MM.1S (cell line): Measurements from ENCODE around the gene GPR142.

Experiments used
- DNase-seq: peaks from one replicate; pipeline ENCODE4 v3.0.0-alpha.2; 2015
- H2AFZ ChIP-seq: fragments of 300-600 bp; sonication (generic); 2 replicates; pipeline ENCODE4 v1.6.0; 2016; ENCODE audit warnings: antibody characterized with exemption, low read length
- H3F3A ChIP-seq: fragments of 300-600 bp; sonication (generic); 2 replicates; pipeline ENCODE4 v1.6.1; 2016; ENCODE audit warnings: mild to moderate bottlenecking, antibody characterized with exemption, low read length, moderate library complexity, mixed read lengths; ENCODE audit not compliant: insufficient read depth
- H3K27ac ChIP-seq: fragments of 300-600 bp; sonication (generic); 2 replicates; pipeline ENCODE4 v1.5.1; 2016; ENCODE audit warnings: mild to moderate bottlenecking, low read length
- H3K27me3 ChIP-seq: fragments of 300-600 bp; sonication (generic); replicated peaks from 2 replicates; pipeline ENCODE4 v1.6.0; 2016; ENCODE audit warnings: low read length; ENCODE audit not compliant: insufficient read depth
- H3K36me3 ChIP-seq: fragments of 300-600 bp; sonication (generic); replicated peaks from 2 replicates; pipeline ENCODE4 v1.6.1; 2016; ENCODE audit warnings: mild to moderate bottlenecking, low read length, mixed read lengths; ENCODE audit not compliant: insufficient read depth
- H3K4me1 ChIP-seq: fragments of 300-600 bp; sonication (generic); 2 replicates; pipeline ENCODE4 v1.6.1; 2016; ENCODE audit warnings: low read length, mixed read lengths
- H3K4me2 ChIP-seq: fragments of 300-600 bp; sonication (generic); 2 replicates; pipeline ENCODE4 v1.6.0; 2016; ENCODE audit warnings: low read depth, low read length
- H3K4me3 ChIP-seq: fragments of 300-600 bp; sonication (generic); 2 replicates; pipeline ENCODE4 v1.5.1; 2016; ENCODE audit warnings: low read length, mixed read lengths
- H3K79me2 ChIP-seq: fragments of 300-600 bp; sonication (generic); 2 replicates; pipeline ENCODE4 v1.6.1; 2016; ENCODE audit warnings: mixed run types, low read length, mixed read lengths
- H3K9ac ChIP-seq: fragments of 300-600 bp; sonication (generic); 2 replicates; pipeline ENCODE4 v1.6.1; 2016; ENCODE audit warnings: low read length, mixed read lengths
- H3K9me2 ChIP-seq: fragments of 300-600 bp; sonication (generic); replicated peaks from 2 replicates; pipeline ENCODE4 v1.6.1; 2016; ENCODE audit warnings: mild to moderate bottlenecking, low read length, mixed read lengths; ENCODE audit not compliant: insufficient read depth
- H3K9me3 ChIP-seq: fragments of 300-600 bp; sonication (generic); replicated peaks from 2 replicates; pipeline ENCODE4 v1.6.1; 2016; ENCODE audit warnings: mild to moderate bottlenecking, low read length, mixed read lengths; ENCODE audit not compliant: insufficient read depth
- H4K20me1 ChIP-seq: fragments of 300-600 bp; sonication (generic); 2 replicates; pipeline ENCODE4 v1.6.1; 2016; ENCODE audit warnings: mild to moderate bottlenecking, low read length, moderate library complexity, mixed read lengths; ENCODE audit not compliant: insufficient read depth
- CTCF ChIP-seq: fragments of 300-600 bp; sonication (generic); IDR thresholded peaks from 2 replicates; pipeline ENCODE4 v1.5.1; 2016; ENCODE audit warnings: antibody characterized with exemption, low read length, mixed read lengths
- EZH2 ChIP-seq: fragments of 300-600 bp; sonication (generic); optimal IDR thresholded peaks from 2 replicates; pipeline ENCODE3; 2017; ENCODE audit warnings: low read depth, mild to moderate bottlenecking, antibody characterized with exemption, low read length, mixed read lengths
- EZH2phosphoT487 ChIP-seq: fragments of 300-600 bp; sonication (generic); IDR thresholded peaks from 2 replicates; pipeline ENCODE4 v1.6.1; 2018; ENCODE audit warnings: antibody characterized with exemption, low read length

The GPR142 gene

GRCh38 chr17:74390680-74391653 lies 23.7 kb downstream of the GPR142 start:
- no peaks in the 10 kb centered on the region for H3K36me3 ChIP-seq
- no peaks in the 10 kb centered on the region for H3K9me2 ChIP-seq
- no peak overlapping the region for H3K9ac ChIP-seq
- no peaks in the 10 kb centered on the region for H3F3A ChIP-seq
- H3K27me3 ChIP-seq = peaks cover 95% of the 10 kb centered on the region
- H3K27ac ChIP-seq = no peak overlapping the region
- TF ChIP-seq EZH2 (no peak), EZH2phosphoT487 (no peak), CTCF (no peak)
- no peak overlapping the region for H3K4me2 ChIP-seq
- no peak overlapping the region for H2AFZ ChIP-seq
- H3K9me3 ChIP-seq = no peaks in the 10 kb centered on the region
- H3K79me2 ChIP-seq = no peaks in the 10 kb centered on the region
- H3K4me1 ChIP-seq = no peaks in the 10 kb centered on the region
- no peak overlapping the region for H3K4me3 ChIP-seq
- H4K20me1 ChIP-seq = no peaks in the 10 kb centered on the region
- DNase-seq = no peak

GRCh38 chr17:74391771-74392170 lies 24.5 kb downstream of the GPR142 start:
- no peaks in the 10 kb centered on the region for H3K4me1 ChIP-seq
- H3K36me3 ChIP-seq = no peaks in the 10 kb centered on the region
- no peak overlapping the region for H3K27ac ChIP-seq
- H3K4me2 ChIP-seq = no peak overlapping the region
- H3K4me3 ChIP-seq = no peak overlapping the region
- H3K9ac ChIP-seq = no peak overlapping the region
- H3K9me2 ChIP-seq = no peaks in the 10 kb centered on the region
- TF ChIP-seq EZH2phosphoT487 = no peak
- no peak for TF ChIP-seq CTCF
- no peak for TF ChIP-seq EZH2
- no peaks in the 10 kb centered on the region for H3K9me3 ChIP-seq
- H2AFZ ChIP-seq = no peak overlapping the region
- no peaks in the 10 kb centered on the region for H3F3A ChIP-seq
- H3K79me2 ChIP-seq = no peaks in the 10 kb centered on the region
- H3K27me3 ChIP-seq = peaks cover 90% of the 10 kb centered on the region
- no peaks in the 10 kb centered on the region for H4K20me1 ChIP-seq
- DNase-seq = no peak

- Histone ChIP-seq H3K4me3 (no peak overlapping the region), H3F3A (no peaks in the 10 kb centered on the region), H3K36me3 (no peaks in the 10 kb centered on the region), H3K79me2 (no peaks in the 10 kb centered on the region), H3K4me2 (no peak overlapping the region), H3K27ac (no peak overlapping the region), H2AFZ (no peak overlapping the region), H3K27me3 (peaks cover 82% of the 10 kb centered on the region), H3K9ac (no peak overlapping the region), H4K20me1 (no peaks in the 10 kb centered on the region), H3K4me1 (no peaks in the 10 kb centered on the region), H3K9me3 (no peaks in the 10 kb centered on the region), H3K9me2 (no peaks in the 10 kb centered on the region)
- no peak for DNase-seq
- TF ChIP-seq EZH2 = no peak
- TF ChIP-seq CTCF = no peak
- TF ChIP-seq EZH2phosphoT487 = no peak
Observed at GRCh38 chr17:74392848-74393247, 25.5 kb downstream of the GPR142 start.
